K562 (cell line): ENCODE data around the gene BPIFB6. TPM values are rescaled to one million over a fixed set of nuclear protein-coding genes. Genes with fewer than 3 reads are reported as not detected.

Experiments
- ATF1 ChIP-seq, 2 experiments: fragments of 450-650 bp in 1 of 2; IDR thresholded peaks; 2 replicates each; pipeline ENCODE4 v1.6.1; 2016; ENCODE audit warnings: missing compliant biosample characterization in 1 of 2, missing genetic modification characterization in 1 of 2
- ETS2 ChIP-seq: IDR thresholded peaks from 2 replicates; pipeline ENCODE4 v1.6.1; 2016; ENCODE audit warnings: borderline replicate concordance, missing genetic modification characterization, mild to moderate bottlenecking, moderate library complexity, missing compliant biosample characterization; ENCODE audit not compliant: poor library complexity, severe bottlenecking
- KLF1 ChIP-seq: fragments of 450-650 bp; IDR thresholded peaks from 2 replicates; pipeline ENCODE4 v1.6.1; 2016; ENCODE audit warnings: missing genetic modification characterization, missing compliant biosample characterization
- TEAD2 ChIP-seq: fragments of 450-650 bp; IDR thresholded peaks from 2 replicates; pipeline ENCODE4 v1.6.1; 2016; ENCODE audit warnings: missing genetic modification characterization, control low read depth, missing compliant biosample characterization
- ZNF24 ChIP-seq: fragments of 450-650 bp; IDR thresholded peaks from 2 replicates; pipeline ENCODE4 v1.6.1; 2016
- polyA plus RNA-seq, 8 experiments: library from polyadenylated mRNA; depleted of rRNA in 4 of 8; stranded (reverse) in 5 of 8; unstranded in 3 of 8; fragments of >200 nt; fragmentation: Nextera tagmentation in 2 of 8; fragmentation: Illumina TruSeq in 1 of 8; extraction: Ambion mirVana in 2 of 8; extraction: Trizol in 1 of 8; gene quantifications; 2 replicates each; pipeline versions ENCODE4 v1.2.1 to v1.2.3, GENCODE V29; 2011 to 2014; ENCODE audit warnings: inconsistent platforms in 1 of 8, missing spikeins in 1 of 8
- total RNA-seq, 7 experiments: library from RNA; depleted of rRNA in 6 of 7; stranded (reverse); fragments of >200 nt in 6 of 7; fragmentation: Illumina TruSeq in 2 of 7; extraction: Trizol in 2 of 7; gene quantifications; 2 replicates each; pipeline versions ENCODE4 v1.2.1 to v1.2.3, GENCODE V29; 2011 to 2021; ENCODE audit warnings: low replicate concordance in 1 of 7
- TF ChIP-seq, protein P1 (sequence below): fragments of 250-450 bp; sonication (Bioruptor Pico); IDR thresholded peaks from 2 replicates; pipeline ENCODE4 v1.6.1; 2021; ENCODE audit warnings: mild to moderate bottlenecking
- TF ChIP-seq, protein P2 (sequence below): fragments of 450-650 bp; formaldehyde crosslinking; IDR thresholded peaks from 2 replicates; pipeline ENCODE4 v1.4.0; 2022; ENCODE audit warnings: mild to moderate bottlenecking, moderate library complexity
- TF ChIP-seq, protein P3 (sequence below): sonication (generic); formaldehyde crosslinking; IDR thresholded peaks from 2 replicates; pipeline ENCODE4 v1.8.1; 2023; ENCODE audit warnings: missing genetic modification reagents, mild to moderate bottlenecking, borderline replicate concordance
- TF ChIP-seq, protein P4 (sequence below), 2 experiments: fragments of 450-650 bp; formaldehyde crosslinking in 1 of 2; IDR thresholded peaks; 2 replicates each; pipeline versions ENCODE4 v1.4.0 to v1.6.1; 2014 to 2020; ENCODE audit warnings: mild to moderate bottlenecking in 2 of 2, borderline replicate concordance in 1 of 2, low read depth in 1 of 2

The BPIFB6 gene
- total and polyA plus RNA-seq, 9 of the 15 experiments (the other 6 are each of a cell fraction or from before 2014, with no cell fraction given), result not detected

DNA sequence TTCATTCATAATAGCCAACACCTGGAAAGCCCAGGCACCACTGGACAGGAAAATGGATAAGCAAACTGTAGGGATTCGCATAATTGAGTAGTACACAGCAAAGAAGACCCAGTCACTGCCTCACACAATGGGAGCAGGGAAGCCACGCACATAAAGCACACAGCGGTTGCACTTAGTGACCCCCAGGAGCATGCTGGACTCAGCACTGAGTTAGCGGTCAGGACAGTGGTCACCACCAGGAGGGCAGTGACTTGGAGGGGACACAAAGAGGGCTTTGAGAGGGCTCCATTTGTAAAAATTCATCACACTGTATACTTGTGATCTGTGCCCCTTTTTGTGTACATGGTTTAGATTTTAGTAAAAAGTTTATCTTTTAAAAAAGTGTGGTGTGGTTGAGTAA is 19.9 kb downstream of the BPIFB6 start (continued):
- TF ChIP-seq, protein P1, sequence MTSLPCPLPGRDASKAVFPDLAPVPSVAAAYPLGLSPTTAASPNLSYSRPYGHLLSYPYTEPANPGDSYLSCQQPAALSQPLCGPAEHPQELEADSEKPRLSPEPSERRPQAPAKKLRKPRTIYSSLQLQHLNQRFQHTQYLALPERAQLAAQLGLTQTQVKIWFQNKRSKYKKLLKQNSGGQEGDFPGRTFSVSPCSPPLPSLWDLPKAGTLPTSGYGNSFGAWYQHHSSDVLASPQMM (CRISPR knock-in tag), result no peak
- TF ChIP-seq ETS2 (tag) (no peak), ZNF24 (no peak), ATF1 (CRISPR knock-in tag; IDR thresholded peaks at IDR 0.05) (no peak), ATF1 (tag; IDR thresholded peaks at IDR 0.05) (no peak), TEAD2 (tag) (no peak), KLF1 (tag) (no peak)
- TF ChIP-seq, protein P2, sequence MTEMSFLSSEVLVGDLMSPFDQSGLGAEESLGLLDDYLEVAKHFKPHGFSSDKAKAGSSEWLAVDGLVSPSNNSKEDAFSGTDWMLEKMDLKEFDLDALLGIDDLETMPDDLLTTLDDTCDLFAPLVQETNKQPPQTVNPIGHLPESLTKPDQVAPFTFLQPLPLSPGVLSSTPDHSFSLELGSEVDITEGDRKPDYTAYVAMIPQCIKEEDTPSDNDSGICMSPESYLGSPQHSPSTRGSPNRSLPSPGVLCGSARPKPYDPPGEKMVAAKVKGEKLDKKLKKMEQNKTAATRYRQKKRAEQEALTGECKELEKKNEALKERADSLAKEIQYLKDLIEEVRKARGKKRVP, result no peak
- TF ChIP-seq, protein P3, sequence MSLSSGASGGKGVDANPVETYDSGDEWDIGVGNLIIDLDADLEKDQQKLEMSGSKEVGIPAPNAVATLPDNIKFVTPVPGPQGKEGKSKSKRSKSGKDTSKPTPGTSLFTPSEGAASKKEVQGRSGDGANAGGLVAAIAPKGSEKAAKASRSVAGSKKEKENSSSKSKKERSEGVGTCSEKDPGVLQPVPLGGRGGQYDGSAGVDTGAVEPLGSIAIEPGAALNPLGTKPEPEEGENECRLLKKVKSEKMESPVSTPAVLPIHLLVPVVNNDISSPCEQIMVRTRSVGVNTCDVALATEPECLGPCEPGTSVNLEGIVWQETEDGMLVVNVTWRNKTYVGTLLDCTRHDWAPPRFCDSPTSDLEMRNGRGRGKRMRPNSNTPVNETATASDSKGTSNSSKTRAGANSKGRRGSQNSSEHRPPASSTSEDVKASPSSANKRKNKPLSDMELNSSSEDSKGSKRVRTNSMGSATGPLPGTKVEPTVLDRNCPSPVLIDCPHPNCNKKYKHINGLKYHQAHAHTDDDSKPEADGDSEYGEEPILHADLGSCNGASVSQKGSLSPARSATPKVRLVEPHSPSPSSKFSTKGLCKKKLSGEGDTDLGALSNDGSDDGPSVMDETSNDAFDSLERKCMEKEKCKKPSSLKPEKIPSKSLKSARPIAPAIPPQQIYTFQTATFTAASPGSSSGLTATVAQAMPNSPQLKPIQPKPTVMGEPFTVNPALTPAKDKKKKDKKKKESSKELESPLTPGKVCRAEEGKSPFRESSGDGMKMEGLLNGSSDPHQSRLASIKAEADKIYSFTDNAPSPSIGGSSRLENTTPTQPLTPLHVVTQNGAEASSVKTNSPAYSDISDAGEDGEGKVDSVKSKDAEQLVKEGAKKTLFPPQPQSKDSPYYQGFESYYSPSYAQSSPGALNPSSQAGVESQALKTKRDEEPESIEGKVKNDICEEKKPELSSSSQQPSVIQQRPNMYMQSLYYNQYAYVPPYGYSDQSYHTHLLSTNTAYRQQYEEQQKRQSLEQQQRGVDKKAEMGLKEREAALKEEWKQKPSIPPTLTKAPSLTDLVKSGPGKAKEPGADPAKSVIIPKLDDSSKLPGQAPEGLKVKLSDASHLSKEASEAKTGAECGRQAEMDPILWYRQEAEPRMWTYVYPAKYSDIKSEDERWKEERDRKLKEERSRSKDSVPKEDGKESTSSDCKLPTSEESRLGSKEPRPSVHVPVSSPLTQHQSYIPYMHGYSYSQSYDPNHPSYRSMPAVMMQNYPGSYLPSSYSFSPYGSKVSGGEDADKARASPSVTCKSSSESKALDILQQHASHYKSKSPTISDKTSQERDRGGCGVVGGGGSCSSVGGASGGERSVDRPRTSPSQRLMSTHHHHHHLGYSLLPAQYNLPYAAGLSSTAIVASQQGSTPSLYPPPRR, result no peak
- TF ChIP-seq, protein P4, sequence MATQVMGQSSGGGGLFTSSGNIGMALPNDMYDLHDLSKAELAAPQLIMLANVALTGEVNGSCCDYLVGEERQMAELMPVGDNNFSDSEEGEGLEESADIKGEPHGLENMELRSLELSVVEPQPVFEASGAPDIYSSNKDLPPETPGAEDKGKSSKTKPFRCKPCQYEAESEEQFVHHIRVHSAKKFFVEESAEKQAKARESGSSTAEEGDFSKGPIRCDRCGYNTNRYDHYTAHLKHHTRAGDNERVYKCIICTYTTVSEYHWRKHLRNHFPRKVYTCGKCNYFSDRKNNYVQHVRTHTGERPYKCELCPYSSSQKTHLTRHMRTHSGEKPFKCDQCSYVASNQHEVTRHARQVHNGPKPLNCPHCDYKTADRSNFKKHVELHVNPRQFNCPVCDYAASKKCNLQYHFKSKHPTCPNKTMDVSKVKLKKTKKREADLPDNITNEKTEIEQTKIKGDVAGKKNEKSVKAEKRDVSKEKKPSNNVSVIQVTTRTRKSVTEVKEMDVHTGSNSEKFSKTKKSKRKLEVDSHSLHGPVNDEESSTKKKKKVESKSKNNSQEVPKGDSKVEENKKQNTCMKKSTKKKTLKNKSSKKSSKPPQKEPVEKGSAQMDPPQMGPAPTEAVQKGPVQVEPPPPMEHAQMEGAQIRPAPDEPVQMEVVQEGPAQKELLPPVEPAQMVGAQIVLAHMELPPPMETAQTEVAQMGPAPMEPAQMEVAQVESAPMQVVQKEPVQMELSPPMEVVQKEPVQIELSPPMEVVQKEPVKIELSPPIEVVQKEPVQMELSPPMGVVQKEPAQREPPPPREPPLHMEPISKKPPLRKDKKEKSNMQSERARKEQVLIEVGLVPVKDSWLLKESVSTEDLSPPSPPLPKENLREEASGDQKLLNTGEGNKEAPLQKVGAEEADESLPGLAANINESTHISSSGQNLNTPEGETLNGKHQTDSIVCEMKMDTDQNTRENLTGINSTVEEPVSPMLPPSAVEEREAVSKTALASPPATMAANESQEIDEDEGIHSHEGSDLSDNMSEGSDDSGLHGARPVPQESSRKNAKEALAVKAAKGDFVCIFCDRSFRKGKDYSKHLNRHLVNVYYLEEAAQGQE (IDR thresholded peaks at IDR 0.05; ENCODE audit: borderline replicate concordance), result no peak
- TF ChIP-seq, protein P4 (CRISPR knock-in tag; IDR thresholded peaks at IDR 0.05; ENCODE audit: low read depth), result no peak
